Mucosa of descending colon (tissue), 3 donors: Measurements from ENCODE around the gene SLC13A4. TPM values are rescaled to one million over a fixed set of nuclear protein-coding genes. Genes with fewer than 3 reads are reported as not detected.
"Not testable (repeated sequence)": the region's sequence is repeated elsewhere in the genome, so short reads cannot be mapped to it uniquely, and the experiment has no call there.

ENCODE experiments used
- ATAC-seq: fragments of 200-7000 bp; cut with Tn5 transposase; one replicate; pipeline ENCODE4 v1.9.1; 2020; ENCODE audit warnings: mild to moderate bottlenecking, moderate library complexity
- DNase-seq, 3 donors: peaks; one replicate each; pipeline ENCODE4 v3.0.0-alpha.2; 2020
- H3K36me3 ChIP-seq: fragments of 200-600 bp; one replicate; pipeline ENCODE4 v1.8.0; 2021; ENCODE audit warnings: low read depth, mild to moderate bottlenecking
- H3K4me1 ChIP-seq: fragments of 200-600 bp; one replicate; pipeline ENCODE4 v1.8.0; 2021; ENCODE audit warnings: low read depth, mild to moderate bottlenecking
- H3K4me3 ChIP-seq: fragments of 200-600 bp; one replicate; pipeline ENCODE4 v1.8.0; 2021; ENCODE audit warnings: mild to moderate bottlenecking
- H3K9me3 ChIP-seq: fragments of 200-600 bp; one replicate; pipeline ENCODE4 v1.8.0; 2021; ENCODE audit warnings: mild to moderate bottlenecking
- CTCF ChIP-seq: fragments of 200-600 bp; IDR thresholded peaks from one replicate; pipeline ENCODE4 v1.8.0; 2022; ENCODE audit warnings: antibody characterized with exemption, mild to moderate bottlenecking
- intact Hi-C, 2 donors: fragments of 100-400 bp; cut with DNase I in 1 of 2; cut with micrococcal nuclease in 1 of 2; formaldehyde crosslinking; loops; one replicate each; pipeline versions ENCODE4 v1.11.0 to v1.11.1; 2022; cut with DNase I, micrococcal nuclease
- total RNA-seq, 3 donors: library from RNA; stranded (reverse); fragmentation: NEBNext Ultra II Directional in 2 of 3; extraction: Animal tissue kit (Norgen Biotek cat#: 25700) in 2 of 3; gene quantifications; one replicate each; pipeline versions ENCODE4 v1.2.1 to v1.2.4, GENCODE V29; 2021 to 2023
- donor health status: DM: no; HTN: no; CAD: no; lungs with moderate emphysema.
- donor health status: DM: no; HTN: no; CAD: no.
- donor health status: DM: no; HTN: yes; CAD: no.

SLC13A4 gene
- total RNA-seq, 3 donors from 2014 or later: not detected

GRCh38 chr7:135670179-135670578 lies 57.8 kb downstream of the SLC13A4 start:
- Histone ChIP-seq H3K4me1 (no peaks in the 10 kb centered on the region), H3K9me3 (no peaks in the 10 kb centered on the region), H3K36me3 (no peaks in the 10 kb centered on the region), H3K4me3 (no peak overlapping the region)
- intact Hi-C loops: no loop called here
- TF ChIP-seq CTCF: no peak
- DNase-seq: no peak
- ATAC-seq: no peak

- intact Hi-C loops: no loop called here
- H3K4me3 ChIP-seq: no peak overlapping the region
- DNase-seq (no peak), ATAC-seq (no peak)
- TF ChIP-seq CTCF: no peak
- no peaks in the 10 kb centered on the region for H3K4me1 ChIP-seq
- no peaks in the 10 kb centered on the region for H3K9me3 ChIP-seq
- no peaks in the 10 kb centered on the region for H3K36me3 ChIP-seq
These were observed 58.2 kb downstream of the SLC13A4 start for GRCh38 chr7:135669774-135670173.

DNA sequence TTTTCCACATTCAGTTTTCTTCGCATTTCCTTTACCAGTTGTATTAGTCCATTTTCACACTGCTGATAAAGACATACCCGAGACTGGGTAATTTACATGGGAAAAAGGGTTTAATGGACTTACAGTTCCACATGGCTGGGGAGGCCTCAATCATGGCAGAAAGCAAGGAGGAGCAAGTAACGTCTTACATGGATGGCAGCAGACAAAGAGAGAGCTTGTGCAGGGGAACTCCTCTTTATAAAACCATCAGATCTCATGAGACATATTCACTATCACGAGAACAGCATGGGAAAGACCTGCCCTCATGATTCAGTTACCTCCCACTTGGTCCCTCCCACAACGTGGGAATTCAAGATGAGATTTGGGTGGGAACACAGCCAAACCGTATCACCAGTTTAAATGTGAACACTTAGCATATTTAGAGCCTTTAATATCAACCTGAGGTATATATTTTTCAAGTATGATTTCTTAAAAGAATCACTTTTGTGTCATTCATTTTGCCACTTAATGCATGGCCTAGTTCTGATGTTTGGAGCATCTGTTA lies 59.1 kb downstream of the SLC13A4 start:
- ATAC-seq, H3K36me3 ChIP-seq, H3K4me3 ChIP-seq, DNase-seq, H3K9me3 ChIP-seq, H3K4me1 ChIP-seq, intact Hi-C loops: not testable (repeated sequence)

GRCh38 chr7:135667626-135668025 lies 60.4 kb downstream of the SLC13A4 start:
- H3K4me3 ChIP-seq, DNase-seq, H3K36me3 ChIP-seq, intact Hi-C loops, ATAC-seq, H3K9me3 ChIP-seq: not testable (repeated sequence)
- peaks cover 10% of the 10 kb centered on the region for H3K4me1 ChIP-seq

- intact Hi-C loops: no loop called here
- no peak for TF ChIP-seq CTCF
- no peaks in the 10 kb centered on the region for H3K9me3 ChIP-seq
- DNase-seq (no peak), ATAC-seq (no peak)
- H3K4me3 ChIP-seq: no peak overlapping the region
- no peaks in the 10 kb centered on the region for H3K36me3 ChIP-seq
- peaks cover 10% of the 10 kb centered on the region for H3K4me1 ChIP-seq
These were observed 61.1 kb downstream of the SLC13A4 start for GRCh38 chr7:135666846-135667245.

DNA sequence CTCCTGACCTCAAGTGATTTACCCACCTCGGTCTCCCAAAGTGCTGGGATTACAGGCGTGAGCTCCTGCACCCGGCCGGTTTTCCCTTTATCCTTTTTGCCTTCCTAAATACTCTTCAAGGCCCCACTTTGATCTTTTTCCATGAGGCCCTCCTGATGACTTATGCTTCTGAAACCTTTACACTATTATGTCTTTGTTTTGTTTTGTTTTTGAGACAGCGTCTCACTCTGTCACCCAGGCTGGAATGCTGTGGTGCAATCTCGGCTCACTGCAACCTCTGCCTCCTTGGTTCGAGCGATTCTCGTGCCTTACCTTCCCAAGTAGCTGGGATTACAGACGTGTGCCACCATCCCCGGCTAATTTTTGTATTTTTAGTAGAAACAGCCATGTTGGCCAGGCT lies 61.8 kb downstream of the SLC13A4 start:
- intact Hi-C loops: no loop called here
- no peak for ATAC-seq

More for the DNA sequence above, 61.8 kb downstream of the SLC13A4 start:
- H3K4me1 ChIP-seq: peaks cover 10% of the 10 kb centered on the region
- no peak for DNase-seq
- no peaks in the 10 kb centered on the region for H3K9me3 ChIP-seq
- no peak overlapping the region for H3K4me3 ChIP-seq
- TF ChIP-seq CTCF: no peak
- H3K36me3 ChIP-seq: no peaks in the 10 kb centered on the region
